ENCODE results near the gene PRKCH. TPM values are rescaled to one million over a fixed set of nuclear protein-coding genes. Genes with fewer than 3 reads are reported as not detected.

The PRKCH gene
- total RNA-seq, 1 donor from 2014 or later = 43.0 TPM

DNA sequence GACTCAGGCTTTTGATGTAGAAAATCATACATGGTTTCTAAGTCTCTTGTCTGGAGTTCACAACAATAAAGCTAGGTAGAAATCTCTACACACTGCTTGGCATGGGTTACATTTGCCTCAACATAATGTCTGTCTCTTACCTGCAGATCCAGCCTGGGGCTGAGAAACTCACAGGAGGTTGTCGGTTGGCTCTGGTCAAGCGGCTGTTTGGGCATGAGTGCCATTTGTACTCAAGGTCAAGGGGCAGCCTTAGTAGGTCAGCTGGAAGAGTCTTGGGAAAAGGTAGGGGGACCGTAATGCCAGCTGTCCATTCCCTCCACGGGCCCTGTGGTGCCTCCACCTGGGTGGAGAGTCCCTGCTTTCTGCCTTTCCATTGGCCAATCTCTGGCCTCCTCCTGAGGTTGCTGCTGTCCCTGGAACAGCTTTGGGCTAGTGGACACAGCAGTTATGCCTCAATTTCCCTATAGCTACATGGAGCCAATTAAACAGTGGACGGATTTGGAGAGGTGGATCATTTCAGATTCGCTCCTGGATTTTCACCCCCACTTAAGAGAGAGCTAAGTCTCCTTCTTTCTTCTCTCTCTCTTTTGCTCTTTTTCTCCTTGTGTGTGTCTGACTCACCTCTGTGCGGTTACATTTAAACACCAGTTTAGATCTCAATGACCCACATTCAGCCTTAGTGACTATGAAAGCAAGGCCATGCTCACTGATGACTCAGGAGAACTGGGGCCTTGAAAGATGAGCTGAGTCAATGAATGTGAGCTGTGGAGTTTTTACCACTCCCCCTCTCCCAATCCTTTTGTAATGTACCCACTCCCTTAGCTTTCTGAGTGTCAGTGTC is 241.2 kb downstream of the PRKCH start:
- DNase-seq (ENCODE audit: low spot score) = no peak

DNA sequence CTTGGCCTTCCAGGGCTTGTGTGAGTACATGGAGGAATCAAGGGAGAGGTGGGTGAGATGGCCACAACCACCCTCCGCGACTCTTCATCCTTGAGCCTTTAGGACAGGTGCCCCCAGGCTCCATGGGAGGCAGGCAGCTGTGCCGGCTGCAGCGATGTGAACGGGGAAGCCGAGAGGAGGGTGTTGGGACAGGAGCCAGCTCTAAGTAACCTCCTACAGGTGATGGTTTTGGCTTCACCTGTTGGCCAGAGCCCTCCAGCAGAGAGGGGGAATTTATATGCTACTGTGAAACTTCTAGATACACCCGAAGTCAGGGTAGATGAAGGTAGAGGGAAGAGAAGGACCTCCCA is 241.8 kb downstream of the PRKCH start:
- DNase-seq (ENCODE audit: low spot score) = no peak

DNA sequence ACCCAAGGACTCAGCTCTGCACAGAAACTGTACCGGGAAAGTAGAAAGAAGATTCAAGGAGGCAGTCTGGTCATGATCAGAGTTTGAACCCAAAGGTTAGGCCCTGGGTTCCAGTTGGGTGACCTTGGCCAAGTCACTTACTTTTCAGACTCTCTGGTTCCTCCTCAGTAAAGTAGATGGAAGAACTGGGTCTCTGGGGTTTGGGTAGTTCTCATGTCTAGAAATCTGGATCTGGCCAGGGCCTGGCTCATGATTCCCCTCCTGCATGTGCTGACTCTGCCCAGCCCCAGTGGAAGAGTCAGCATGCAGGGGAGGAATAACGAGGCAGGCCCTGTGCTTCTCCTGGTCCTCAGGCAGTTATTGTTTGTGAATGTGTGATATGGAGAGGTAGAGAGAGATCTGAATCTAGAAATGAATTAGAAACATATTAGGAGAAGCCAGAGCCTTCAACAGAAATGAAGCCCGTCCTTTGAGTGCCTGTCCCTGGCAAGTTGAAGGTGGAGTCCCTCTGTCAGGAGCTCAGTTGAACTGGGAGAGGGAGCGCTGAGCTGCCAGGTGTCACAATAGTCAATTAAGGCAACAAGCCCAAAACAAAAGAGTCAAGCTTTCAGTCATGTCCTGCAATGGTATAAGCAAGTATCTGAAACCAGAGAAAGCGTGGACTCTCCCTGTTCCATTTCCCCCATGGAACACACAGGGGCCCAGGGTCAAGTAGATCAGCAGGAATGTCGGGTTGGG is 242.7 kb downstream of the PRKCH start:
- DNase-seq (ENCODE audit: low spot score) = no peak

DNA sequence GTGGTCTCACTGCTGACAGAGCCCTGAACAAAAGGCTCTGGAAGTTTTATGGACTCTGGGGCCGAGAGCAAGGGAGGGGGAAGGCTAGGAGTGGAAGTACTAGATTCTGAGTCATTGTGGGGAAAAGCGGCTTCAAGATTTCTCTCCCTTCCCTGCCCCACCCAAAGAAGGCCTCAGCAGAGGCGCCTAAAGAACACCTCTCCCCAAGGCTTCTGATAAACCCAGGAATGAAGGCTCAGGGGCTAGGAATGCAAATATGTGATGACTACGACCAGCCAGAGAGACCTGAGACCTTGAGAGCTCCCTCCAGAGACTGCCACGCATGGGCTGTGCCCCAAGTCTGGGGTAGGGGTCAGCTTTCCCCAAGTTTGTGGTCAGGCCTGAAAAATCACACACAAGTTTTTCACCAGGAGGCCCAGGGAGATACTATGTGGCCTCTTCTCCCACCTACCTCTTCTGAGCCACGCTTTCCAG is 243.3 kb downstream of the PRKCH start:
- DNase-seq (ENCODE audit: low spot score) = no peak

GRCh38 chr14:61565181-61565580 is 243.8 kb downstream of the PRKCH start:
- no peak for DNase-seq (ENCODE audit: low spot score)

- DNase-seq (ENCODE audit: low spot score) = no peak
These were observed 244.6 kb downstream of the PRKCH start for GRCh38 chr14:61565836-61566536.

DNA sequence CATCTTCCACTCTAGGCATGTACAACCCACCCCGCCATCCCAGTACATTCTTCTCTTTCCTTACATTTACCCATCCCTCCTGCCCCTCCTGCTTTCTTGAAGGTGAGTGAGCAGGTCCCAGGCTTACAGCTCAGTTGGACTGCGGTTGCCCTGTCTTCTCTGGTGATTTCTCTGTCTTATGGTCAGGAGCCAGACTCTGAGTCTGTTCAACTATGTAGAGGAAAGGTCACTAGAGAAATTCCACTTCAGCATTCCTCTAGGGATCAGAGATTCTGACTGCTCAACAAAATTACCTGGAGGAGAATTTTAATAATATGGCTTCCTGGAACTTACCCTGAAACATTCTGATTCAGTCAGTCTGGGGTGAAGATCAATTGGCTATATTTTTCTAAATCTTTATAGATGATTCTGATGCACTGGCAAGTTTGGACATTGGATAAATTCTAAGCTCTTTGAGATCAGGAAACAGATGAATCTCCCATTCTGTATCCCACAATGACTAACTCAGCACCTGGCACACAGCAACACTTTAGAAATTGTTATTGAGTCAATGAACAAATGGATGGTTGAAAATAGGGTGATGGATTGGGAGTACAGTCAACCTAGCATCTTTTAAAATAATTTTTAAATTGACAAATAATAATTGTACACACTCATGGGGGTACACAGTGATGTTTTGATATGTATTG is 245.3 kb downstream of the PRKCH start:
- no peak for DNase-seq (ENCODE audit: low spot score)

- no peak for DNase-seq (ENCODE audit: low spot score)
These were observed 246.6 kb downstream of the PRKCH start for GRCh38 chr14:61567838-61568571.

DNA sequence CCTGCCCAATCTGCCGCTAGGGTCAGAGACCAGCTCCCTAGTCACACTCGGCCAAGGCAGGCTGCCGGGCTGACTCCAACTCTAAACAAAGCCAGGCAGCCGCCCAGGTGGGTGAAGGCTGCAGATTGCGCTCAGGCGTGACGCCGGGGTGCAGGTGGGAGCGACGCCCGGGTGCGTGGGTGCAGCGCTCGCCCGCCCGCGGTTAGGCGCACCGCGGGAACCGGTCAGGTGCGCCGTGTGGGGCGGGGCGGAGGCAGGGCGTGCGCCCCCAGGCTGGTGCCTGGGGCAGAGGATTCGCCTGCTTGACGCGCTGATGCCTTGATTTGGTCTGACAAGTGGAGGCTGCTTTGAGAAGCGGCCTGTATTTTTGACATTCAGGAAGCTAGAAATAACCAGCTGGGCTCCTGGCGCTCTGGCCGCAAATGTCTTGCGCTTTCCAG is 247.2 kb downstream of the PRKCH start:
- no peak for DNase-seq (ENCODE audit: low spot score)

DNA sequence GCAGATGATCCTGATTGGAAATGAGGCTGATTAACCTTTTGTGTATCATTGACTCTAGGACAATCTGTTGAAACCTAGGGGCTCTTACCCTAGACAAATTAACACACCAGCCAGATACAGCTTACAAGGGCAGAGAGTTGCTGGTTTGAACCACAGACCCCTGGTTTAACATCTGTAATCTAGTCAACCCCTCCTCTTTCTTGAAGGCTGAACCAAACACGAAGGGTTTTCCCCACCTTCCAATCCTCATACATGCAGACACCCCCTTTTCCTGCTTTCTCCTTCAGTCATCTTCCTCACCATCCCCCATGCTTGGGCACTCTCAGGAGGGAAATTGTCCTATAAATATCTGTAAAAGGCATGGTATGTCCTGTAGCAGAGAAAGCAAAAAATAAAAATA is 247.9 kb downstream of the PRKCH start:
- DNase-seq (ENCODE audit: low spot score) = no peak

GRCh38 chr14:61569812-61570548 is 248.6 kb downstream of the PRKCH start:
- no peak for DNase-seq (ENCODE audit: low spot score)

DNA sequence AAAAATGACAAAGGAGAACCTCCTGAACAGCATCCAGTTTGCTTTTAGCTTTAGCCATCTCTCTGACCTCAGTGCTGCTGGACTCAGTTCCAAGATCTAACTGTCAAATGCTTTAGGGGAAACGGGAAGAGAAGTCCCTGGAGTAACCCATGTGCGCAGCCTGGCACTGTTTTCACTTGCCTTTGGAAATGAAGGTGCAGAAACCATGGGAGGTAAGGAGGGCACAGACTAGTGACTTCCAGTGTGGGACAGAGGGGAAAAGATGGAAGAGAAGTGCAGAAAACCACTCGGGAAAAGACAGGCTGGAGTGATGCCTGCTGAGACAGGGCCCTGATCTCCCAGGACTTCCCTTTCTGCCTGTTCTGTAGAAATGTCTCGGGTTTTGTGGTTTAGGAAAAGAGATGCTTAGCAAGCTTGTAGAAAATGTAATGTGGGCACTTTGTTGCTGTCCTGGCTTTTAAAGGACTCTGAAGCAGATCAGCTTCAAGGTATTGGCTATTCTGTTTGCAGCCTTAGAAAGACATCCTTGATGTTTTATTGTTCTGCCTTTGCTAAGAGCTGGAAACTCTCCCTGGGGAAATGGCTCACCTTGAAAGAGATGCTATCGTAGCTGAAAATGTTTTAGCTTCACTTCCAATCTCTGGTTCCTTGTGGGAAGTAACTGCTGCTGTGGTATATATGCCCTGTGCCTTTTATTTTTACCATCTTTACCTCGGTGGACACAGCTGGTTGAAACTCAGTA is 249.3 kb downstream of the PRKCH start:
- no peak for DNase-seq (ENCODE audit: low spot score)

DNA sequence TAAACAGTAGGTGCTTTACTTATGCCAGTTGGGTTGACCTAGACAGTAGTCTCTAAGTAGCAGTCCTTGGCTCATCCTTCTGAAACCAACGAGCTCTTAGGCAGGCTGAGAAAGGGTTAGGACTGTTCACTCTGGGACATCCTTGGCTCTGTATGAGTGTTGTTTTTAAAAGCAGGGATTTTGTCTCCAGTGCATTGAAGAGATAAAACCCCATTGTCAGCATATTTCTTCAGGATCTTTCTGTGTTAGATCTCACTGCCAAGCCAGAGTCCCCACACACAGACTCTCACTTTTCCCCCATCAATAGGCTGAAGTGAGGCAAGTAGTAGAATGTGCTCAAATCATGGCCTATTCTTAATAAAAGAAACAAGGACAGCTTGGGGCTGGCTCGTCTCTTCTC is 250.5 kb downstream of the PRKCH start:
- DNase-seq (ENCODE audit: low spot score) = no peak

GRCh38 chr14:61573321-61573720 is 251.9 kb downstream of the PRKCH start:
- DNase-seq (ENCODE audit: low spot score) = no peak

DNA sequence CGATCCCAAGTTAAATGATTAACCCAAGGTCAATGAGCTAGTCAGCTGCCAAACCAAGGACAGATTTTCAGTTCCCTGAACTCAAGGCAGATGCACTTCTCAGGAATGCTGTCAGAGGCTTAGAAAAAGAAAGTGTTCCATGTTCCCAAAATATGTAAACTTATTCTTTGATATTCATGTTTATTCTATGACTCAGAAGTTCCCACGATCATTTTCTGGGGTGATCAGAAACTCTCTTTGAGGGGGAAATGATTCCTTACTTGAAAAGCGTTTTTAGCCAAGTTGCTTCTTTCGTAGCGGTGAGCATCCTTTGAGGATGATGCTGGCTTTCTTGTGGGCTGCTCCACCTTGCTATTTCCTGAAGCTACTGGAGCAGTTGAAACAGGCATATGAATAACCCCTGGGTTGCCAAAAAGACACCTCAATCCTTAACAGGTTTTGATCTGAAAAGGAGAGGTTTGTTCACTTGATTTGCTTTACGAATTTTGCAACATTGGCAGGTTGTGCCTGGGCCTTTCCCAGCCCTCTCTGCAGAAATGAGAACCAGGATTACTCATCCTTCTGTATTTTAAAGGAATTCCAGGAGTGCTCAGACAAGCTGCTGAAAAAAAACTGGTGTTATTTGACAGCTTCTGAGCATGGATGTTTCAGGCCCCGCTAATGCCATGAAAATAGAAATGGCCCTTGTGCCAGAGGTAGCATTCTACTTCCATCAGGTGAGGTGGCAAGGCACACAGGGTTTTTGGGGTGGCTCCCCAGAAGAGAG is 252.6 kb downstream of the PRKCH start:
- DNase-seq (ENCODE audit: low spot score) = no peak

DNA sequence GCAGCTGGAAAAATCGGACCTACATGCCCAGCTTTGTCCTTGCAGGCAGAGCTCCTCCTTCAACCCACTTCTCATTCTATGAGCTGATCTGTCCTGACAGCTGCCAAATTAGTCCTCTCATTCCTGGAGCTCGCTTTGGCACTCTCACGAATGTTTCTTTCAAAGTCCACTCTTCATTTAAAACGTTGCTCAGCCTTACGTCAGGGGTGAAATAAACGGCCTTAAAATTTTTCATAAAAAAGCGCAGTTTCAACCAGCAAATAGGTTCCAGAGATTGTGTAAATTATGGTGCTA is 253.1 kb downstream of the PRKCH start:
- no peak for DNase-seq (ENCODE audit: low spot score)

DNA sequence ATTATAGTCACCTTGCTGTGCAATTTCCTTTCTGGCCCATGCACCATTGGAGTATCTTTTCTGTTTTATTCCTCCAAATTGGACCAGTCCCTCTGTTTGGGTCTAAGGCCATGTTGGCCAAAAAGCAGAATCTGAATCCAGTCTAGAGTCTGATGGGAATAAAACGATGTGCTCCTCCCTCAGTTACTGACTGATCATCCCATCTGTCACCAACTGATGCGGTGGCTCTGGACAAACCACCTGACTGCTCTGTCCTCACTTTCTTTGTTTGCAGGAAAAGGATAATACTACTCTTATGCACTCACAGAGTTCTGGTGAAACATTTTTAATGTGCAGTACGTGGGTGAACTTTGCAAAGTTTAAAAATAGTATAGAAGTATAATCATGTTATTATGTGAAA is 253.7 kb downstream of the PRKCH start:
- DNase-seq (ENCODE audit: low spot score) = no peak

DNA sequence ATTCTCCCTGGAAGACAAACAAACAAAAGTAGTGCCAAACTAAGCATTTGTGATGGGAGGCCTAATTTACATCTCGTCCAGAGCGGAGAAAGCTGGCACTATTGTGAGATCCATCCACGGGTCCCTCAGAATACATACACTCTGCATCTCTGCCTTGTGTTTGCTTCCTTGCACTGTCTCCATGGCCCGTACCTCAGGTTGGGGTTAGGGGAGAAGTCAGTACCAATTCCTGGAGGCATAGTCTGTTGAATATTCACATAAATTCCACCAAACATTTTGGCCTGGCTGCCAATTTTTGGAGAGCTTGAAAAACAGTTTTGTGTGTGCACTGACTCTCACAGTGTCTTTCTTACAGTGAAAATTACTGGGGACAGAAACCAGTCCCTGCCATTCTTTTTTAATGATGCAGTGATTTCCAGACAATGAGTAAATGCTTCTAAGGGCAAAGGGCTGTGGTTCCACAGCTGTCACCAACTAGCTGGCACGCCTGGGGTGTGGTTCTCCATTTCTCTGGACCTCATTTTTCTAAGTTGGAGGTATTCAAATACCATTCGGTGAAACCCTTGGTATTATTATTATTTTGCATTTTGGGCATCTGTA is 254.3 kb downstream of the PRKCH start:
- DNase-seq (ENCODE audit: low spot score) = no peak

Data from mesenteric fat pad (tissue), 1 donor.